ENCODE measurements around the gene TLK1. TPM values are rescaled to one million over a fixed set of nuclear protein-coding genes. Genes with fewer than 3 reads are reported as not detected.

TLK1 gene
- total and polyA plus RNA-seq, 10 of the 15 experiments (the other 5 are each of a cell fraction or from before 2014, with no cell fraction given): 25.1 to 126 (median 57.3) TPM

DNA sequence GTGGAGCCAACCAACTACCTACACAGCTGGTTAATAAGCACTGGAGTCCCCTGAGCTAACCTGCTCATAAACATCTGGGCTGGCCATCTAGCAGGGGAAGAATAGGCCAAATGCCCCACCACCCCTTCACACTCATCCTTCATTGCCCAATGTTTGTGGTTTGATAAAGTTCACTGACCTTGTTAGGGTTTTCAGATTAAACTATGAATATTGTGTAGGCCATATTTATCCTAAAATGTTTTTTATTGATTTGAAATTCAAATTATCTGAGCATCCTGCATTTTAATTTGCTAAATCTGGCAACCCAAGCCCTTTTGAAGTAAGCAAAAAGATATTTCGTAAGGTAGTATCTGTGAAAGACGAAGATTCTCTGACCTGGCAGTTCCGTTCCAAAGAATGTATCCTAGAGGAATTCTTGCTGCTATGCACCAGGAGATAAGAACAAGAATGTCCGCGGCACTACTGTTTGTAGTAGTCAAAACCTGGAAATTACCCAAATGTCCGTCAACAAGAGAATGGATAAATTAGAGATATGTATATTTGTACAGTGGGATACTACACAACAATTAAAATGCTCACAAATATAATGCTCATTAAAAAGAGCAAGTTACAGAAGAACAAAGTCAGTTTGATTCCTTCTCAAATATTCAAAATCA is 5.8 kb upstream of the TLK1 start:
- 99% methylated on average over 6 of the region's 6 CpGs for WGBS (ENCODE audit: insufficient coverage, insufficient replicate concordance, low lambda C conversion rate, missing lambda C conversion rate)
- H3K4me3 ChIP-seq: no peak overlapping the region

More for the DNA sequence above, 5.8 kb upstream of the TLK1 start:
- SMC1A ChIA-PET (ENCODE audit: uncharacterized antibody, unreplicated experiment): interaction anchor here (1.2 to 1.4 kb wide), 3 partner anchors 12 to 150 kb away, joined by 3 to 5 read pairs (median 4); no protein-coding TSS in a partner anchor
- FAIRE-seq (no peak), DNase-seq (ENCODE audit: low read depth, low spot score) (no peak), ATAC-seq (no peak)
- Histone ChIP-seq H3K27me3 (replicated peaks in 1 of 2; ENCODE audit: control insufficient read depth in 2 of 2, insufficient read depth in 2 of 2, low read length in 1 of 2) (no peaks in the 10 kb centered on the region), H4K20me1 (ENCODE audit: control insufficient read depth, insufficient read depth) (no peaks in the 10 kb centered on the region), H3K9ac (ENCODE audit: control insufficient read depth, insufficient read depth, low read length) (no peak overlapping the region), H3K9me3 (replicated peaks; ENCODE audit: control insufficient read depth, insufficient read depth, low read length) (no peaks in the 10 kb centered on the region), H3K27ac (ENCODE audit: control insufficient read depth, insufficient read depth) (no peak overlapping the region), H3K4me1 (ENCODE audit: control insufficient read depth, insufficient read depth, low read length) (peaks cover 19% of the 10 kb centered on the region), H3K79me2 (ENCODE audit: control insufficient read depth, insufficient read depth, low read length) (peaks cover 8% of the 10 kb centered on the region), H2AFZ (ENCODE audit: control insufficient read depth, low read depth, low read length) (no peak overlapping the region), H3K4me2 (ENCODE audit: control insufficient read depth, insufficient read depth) (no peak overlapping the region), H3K36me3 (ENCODE audit: control insufficient read depth in 2 of 2, insufficient read depth in 2 of 2, low read length in 1 of 2) (no peaks in the 10 kb centered on the region)
- TF ChIP-seq, protein P1, sequence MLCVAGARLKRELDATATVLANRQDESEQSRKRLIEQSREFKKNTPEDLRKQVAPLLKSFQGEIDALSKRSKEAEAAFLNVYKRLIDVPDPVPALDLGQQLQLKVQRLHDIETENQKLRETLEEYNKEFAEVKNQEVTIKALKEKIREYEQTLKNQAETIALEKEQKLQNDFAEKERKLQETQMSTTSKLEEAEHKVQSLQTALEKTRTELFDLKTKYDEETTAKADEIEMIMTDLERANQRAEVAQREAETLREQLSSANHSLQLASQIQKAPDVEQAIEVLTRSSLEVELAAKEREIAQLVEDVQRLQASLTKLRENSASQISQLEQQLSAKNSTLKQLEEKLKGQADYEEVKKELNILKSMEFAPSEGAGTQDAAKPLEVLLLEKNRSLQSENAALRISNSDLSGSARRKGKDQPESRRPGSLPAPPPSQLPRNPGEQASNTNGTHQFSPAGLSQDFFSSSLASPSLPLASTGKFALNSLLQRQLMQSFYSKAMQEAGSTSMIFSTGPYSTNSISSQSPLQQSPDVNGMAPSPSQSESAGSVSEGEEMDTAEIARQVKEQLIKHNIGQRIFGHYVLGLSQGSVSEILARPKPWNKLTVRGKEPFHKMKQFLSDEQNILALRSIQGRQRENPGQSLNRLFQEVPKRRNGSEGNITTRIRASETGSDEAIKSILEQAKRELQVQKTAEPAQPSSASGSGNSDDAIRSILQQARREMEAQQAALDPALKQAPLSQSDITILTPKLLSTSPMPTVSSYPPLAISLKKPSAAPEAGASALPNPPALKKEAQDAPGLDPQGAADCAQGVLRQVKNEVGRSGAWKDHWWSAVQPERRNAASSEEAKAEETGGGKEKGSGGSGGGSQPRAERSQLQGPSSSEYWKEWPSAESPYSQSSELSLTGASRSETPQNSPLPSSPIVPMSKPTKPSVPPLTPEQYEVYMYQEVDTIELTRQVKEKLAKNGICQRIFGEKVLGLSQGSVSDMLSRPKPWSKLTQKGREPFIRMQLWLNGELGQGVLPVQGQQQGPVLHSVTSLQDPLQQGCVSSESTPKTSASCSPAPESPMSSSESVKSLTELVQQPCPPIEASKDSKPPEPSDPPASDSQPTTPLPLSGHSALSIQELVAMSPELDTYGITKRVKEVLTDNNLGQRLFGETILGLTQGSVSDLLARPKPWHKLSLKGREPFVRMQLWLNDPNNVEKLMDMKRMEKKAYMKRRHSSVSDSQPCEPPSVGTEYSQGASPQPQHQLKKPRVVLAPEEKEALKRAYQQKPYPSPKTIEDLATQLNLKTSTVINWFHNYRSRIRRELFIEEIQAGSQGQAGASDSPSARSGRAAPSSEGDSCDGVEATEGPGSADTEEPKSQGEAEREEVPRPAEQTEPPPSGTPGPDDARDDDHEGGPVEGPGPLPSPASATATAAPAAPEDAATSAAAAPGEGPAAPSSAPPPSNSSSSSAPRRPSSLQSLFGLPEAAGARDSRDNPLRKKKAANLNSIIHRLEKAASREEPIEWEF (IDR thresholded peaks at IDR 0.05; ENCODE audit: insufficient replicate concordance, low read depth, low read length): no peak
- TF ChIP-seq SRF (IDR thresholded peaks at IDR 0.05; ENCODE audit: low read depth in 2 of 2, low read length in 2 of 2) (no peak), CBX3 (IDR thresholded peaks at IDR 0.05; ENCODE audit: borderline replicate concordance, low read depth) (no peak), POLR2A (IDR thresholded peaks at IDR 0.05; ENCODE audit: low read depth, low read length) (no peak), POLR2AphosphoS5 (IDR thresholded peaks at IDR 0.05; ENCODE audit: low read length) (no peak), CBFB (IDR thresholded peaks at IDR 0.05; ENCODE audit: low read depth) (no peak), NR2F1 (conservative IDR thresholded peaks at IDR 0.05) (no peak)
- TF ChIP-seq, protein P2, sequence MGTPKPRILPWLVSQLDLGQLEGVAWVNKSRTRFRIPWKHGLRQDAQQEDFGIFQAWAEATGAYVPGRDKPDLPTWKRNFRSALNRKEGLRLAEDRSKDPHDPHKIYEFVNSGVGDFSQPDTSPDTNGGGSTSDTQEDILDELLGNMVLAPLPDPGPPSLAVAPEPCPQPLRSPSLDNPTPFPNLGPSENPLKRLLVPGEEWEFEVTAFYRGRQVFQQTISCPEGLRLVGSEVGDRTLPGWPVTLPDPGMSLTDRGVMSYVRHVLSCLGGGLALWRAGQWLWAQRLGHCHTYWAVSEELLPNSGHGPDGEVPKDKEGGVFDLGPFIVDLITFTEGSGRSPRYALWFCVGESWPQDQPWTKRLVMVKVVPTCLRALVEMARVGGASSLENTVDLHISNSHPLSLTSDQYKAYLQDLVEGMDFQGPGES (IDR thresholded peaks at IDR 0.05): no peak
- CTCF ChIA-PET: no interaction called here
- POLR2A ChIA-PET: interaction anchor here (0.5 kb wide), 1 partner anchor 70 kb away, joined by 3 read pairs; no protein-coding TSS in a partner anchor
- intact Hi-C loops (cut with micrococcal nuclease; ENCODE audit: unreplicated experiment): no loop called here
- RAD21 ChIA-PET (ENCODE audit: unreplicated experiment): interaction anchor here (1.0 kb wide), 1 partner anchor 250 kb away, joined by 3 read pairs; no protein-coding TSS in a partner anchor
- in situ Hi-C loops (cut with MboI): no loop called here
- no TSS peak for BruUV-seq (replicated peaks)
